KG1 (cell line): ENCODE measurements around the gene CAT.

ENCODE experiments used
- DNase-seq: peaks from one replicate; lab custom pipeline; 2025; lab: John Stamatoyannopoulos, UW

CAT gene

GRCh38 chr11:34495724-34496377 is 57.1 kb downstream of the CAT start:
- DNase-seq, result no peak

DNA sequence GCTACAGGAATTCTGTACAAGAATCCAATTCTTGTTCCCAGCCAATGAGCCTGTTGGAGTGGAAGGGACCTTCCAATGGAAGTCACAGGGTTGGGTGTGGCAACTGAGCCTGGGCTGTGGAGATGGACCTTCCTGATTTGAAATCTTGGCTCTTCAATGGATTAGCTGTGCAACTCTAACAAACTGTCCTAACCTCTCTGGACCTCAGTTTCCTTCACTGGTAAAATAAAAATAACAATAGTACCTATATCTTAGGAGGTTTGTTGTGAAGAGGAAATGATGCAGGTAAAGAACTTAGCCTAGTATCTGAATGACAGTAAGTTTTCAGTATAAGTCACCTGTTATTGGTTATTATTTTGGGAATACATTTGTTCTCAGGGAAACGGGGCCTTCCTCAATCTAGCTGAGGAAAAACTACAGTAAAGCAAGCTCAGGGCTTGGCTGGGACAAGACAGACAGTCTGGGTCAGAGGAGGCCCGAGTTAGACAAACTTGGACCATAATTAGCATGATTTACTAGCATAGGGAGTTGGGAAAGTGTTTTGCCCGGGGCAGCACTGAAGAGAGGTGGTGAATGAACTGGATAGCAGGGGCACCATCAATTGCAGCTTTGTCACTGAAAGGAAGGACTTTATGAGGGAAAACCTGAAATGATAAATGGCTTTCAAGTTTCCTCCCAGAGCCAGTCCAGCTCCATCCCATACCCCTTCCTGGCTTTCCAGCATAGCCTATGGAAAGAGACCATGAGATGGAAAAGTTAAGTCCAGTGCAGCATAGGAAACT is 61.2 kb downstream of the CAT start:
- no peak for DNase-seq

- DNase-seq, result no peak
Observed at GRCh38 chr11:34501500-34501899, 62.8 kb downstream of the CAT start.

- DNase-seq, result no peak
Observed at GRCh38 chr11:34501949-34502348, 63.2 kb downstream of the CAT start.

- no peak for DNase-seq
Observed at GRCh38 chr11:34502949-34503348, 64.2 kb downstream of the CAT start.

DNA sequence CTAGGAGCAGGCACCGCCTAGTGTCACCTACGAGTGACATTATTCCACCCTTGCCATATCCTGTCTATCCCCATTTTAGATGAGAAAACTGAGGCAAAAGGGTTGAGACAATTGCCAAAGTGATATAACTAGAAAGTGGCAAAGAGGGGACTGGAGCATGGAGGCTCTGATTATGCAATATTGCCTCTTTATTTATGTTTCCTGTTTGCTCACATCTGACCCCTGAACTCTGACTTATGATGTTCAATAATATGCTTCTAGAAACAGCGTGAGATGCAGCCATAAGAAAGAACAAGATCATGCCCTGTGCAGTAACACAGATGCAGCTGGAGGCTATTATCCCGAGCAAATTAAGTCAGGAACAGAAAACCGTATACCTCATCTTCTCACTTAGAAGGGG is 67.1 kb downstream of the CAT start:
- no peak for DNase-seq

DNA sequence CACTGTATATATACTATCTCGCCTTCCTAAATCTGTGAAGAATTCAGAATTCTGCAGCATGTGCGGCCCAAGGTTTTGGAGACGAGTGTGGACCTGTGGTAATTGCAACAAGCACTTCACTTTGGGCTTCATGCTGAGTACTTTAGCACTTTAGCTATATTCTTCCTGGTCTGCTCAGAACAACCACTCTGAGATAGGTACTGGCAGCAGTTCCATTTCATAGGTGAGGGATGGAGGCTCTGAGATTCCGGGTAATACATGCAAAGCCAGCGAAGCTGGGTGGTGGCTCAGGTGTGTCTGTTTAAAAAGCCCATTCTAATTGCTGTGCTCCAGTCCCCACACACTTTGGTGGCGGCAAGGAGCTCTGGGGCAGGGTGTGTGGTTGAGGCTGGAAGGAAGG is 68.4 kb downstream of the CAT start:
- no peak for DNase-seq

GRCh38 chr11:34507610-34508009 is 68.9 kb downstream of the CAT start:
- no peak for DNase-seq

DNA sequence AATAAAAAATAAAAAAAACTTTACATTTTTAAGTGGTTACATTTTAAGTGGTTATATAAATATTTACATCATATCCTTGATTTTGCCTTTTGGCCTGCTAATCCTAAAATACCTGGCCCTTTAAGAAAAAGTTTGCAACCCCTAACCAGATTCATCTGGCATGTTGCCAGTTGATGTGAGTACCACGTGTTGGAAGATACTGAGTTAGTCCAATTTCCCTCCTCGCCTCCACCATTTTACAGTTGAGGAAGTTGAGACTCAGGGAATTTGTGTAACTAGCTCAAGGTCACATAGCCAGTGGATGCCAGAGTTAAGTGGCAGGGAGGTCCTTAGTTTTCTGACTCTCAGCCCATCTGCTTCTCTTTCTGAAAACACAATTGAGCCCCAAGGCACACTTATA is 69.8 kb downstream of the CAT start:
- DNase-seq, result no peak

DNA sequence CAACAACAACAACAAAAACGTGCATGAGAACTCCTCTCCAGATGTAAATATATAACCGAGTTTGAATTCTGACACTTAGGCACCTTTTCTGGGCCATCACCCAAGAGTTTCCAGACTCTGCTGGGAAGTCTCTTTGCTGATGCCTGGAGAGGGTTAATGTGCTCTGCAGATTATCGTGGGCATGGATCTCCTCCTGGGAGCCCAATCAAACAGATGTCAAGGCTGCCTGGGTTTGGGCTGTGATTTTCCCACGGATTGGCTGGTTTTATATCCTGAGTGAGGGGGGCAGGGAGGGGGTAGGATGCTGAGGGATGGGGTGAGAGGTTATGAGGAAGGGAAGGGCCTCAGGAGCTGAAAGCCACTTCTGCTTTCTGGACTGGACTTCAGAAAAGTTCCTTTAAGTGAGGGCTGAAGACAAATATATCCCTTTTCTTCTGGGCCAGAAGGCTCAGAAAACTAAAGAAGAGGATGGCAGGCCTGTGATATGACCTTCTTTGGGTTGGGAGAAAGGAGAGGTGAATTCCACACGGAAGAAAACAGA is 70.7 kb downstream of the CAT start:
- no peak for DNase-seq

- no peak for DNase-seq
Observed at GRCh38 chr11:34510218-34510617, 71.5 kb downstream of the CAT start.

DNA sequence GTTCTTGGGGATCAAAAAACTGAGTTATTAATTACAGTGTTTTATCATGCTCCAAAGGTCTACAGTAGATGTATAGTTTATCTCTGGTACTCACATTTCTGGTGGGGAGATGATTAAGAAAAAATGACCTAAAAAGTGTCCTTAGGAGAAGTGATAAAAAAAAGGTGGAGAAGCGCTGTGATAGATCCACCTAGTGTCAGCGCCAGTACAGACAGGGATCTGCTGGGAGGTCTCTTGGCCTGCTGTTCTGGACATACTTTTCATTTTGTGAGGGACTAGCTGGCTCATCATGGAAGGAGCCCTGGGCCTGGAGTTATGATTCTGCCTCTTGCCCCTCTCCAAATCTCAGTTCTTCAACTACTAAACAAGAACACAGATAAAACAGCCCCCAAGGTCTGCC is 71.9 kb downstream of the CAT start:
- DNase-seq, result no peak

DNA sequence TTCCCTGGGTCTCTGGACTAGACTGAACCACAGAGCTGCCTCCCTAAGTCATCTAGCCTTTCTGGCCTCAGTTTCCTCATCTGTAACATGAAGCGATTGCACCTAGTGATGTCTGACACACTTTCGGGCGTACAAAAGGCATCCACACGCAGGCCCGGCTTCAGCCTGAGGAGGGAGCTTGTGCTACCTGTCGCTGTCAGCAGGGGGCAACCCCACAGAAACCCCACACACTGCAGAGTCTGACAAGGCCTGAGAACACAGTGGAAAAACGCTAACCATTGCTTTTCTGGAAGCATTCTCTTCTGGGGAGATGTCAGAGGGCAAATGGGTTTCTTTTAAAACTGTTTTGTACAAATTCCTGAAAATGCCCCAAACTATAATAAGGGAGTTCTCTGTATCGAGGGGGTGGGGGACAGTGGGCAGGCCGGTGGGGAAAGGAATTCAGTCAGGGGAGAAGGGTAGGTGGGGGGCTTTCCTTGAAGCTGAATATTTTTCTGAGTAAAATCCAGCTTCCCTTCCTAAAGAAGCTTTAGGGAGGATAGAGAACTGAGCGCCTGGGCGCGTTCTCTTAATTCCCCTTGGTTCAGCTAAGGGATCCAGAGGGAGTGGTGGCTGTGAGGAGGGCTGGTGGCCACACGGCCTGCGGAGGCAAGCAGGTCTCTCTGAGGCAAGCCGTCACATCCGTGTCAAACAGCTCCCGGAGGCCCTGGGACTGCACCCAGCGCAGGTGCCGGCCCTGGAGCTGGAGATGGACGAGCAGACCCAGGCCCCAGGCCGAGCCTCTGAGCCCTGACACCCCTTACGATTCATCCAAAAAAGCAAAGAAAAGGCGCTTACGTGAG is 74.3 kb downstream of the CAT start:
- DNase-seq, result peak; percentile 46

GRCh38 chr11:34513682-34514449 is 75.1 kb downstream of the CAT start, which contains the start of gene ELF5:
Gene ELF5 (minus strand): TSS chr11:34513794. CDS start chr11:34505749, 8,045 bp downstream.
- DNase-seq, result no peak

GRCh38 chr11:34514597-34514996 is 75.9 kb downstream of the CAT start:
- no peak for DNase-seq

- no peak for DNase-seq
Observed at GRCh38 chr11:34516247-34517040, 77.7 kb downstream of the CAT start.

- DNase-seq, result no peak
Observed at GRCh38 chr11:34519595-34520235, 81.0 kb downstream of the CAT start.

- DNase-seq, result no peak
Observed at GRCh38 chr11:34521265-34521664, 82.5 kb downstream of the CAT start.
